ENCODE results near the gene UBXN11.

DNA sequence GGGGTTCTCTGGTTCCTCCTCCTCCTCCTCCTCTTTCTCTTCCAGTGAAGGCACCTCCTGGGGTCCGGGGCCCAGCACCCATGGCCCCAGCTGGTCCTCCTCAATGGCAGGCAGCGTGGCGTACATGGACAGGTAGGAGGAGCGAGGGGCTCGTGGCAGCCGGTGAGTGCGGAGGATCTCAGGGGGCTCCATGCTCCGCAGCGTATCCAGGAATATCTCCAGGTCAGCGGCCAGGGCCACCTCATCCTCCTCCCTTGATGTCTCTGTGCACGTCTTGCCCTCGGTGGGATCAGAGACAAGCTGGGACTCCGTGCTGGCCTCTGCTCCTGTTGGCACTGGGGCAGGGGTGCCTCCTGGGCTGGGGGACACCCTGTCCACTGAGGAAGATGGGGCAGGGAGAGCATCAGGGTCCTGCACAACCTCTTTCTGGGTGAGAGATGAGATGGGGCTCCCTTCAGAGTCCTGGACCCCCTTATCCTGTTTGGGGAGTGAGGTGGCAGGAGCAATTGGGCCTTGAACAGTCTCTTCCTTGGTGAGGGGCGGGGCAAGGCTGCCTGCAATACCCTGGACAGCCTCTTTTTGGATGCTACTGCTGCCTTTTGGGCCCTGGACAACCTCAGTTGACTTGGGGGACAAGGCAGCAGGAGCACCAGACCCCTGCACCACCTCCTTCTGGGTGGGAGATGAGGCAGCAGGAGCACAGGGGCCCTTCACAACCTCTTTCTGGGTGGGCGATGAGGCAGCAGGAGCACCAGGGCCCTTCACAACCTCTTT lies 37.9 kb upstream of the UBXN11 start:
- TF ChIP-seq TAF1 (IDR thresholded peaks at IDR 0.05; ENCODE audit: low read depth), result no peak
- TF ChIP-seq FOXM1 (IDR thresholded peaks at IDR 0.05; ENCODE audit: borderline replicate concordance, low read depth), result no peak
- no peak for TF ChIP-seq EP300 (IDR thresholded peaks at IDR 0.05; ENCODE audit: borderline replicate concordance)
- TF ChIP-seq, protein P1, sequence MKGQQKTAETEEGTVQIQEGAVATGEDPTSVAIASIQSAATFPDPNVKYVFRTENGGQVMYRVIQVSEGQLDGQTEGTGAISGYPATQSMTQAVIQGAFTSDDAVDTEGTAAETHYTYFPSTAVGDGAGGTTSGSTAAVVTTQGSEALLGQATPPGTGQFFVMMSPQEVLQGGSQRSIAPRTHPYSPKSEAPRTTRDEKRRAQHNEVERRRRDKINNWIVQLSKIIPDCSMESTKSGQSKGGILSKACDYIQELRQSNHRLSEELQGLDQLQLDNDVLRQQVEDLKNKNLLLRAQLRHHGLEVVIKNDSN (IDR thresholded peaks at IDR 0.05), result no peak
- no peak for TF ChIP-seq ZBTB7A (IDR thresholded peaks at IDR 0.05; ENCODE audit: low read depth)
- TF ChIP-seq YY1 (IDR thresholded peaks at IDR 0.05; ENCODE audit: low read depth), result no peak
- no peak for TF ChIP-seq CEBPB (IDR thresholded peaks at IDR 0.05)
- TF ChIP-seq, protein P2, sequence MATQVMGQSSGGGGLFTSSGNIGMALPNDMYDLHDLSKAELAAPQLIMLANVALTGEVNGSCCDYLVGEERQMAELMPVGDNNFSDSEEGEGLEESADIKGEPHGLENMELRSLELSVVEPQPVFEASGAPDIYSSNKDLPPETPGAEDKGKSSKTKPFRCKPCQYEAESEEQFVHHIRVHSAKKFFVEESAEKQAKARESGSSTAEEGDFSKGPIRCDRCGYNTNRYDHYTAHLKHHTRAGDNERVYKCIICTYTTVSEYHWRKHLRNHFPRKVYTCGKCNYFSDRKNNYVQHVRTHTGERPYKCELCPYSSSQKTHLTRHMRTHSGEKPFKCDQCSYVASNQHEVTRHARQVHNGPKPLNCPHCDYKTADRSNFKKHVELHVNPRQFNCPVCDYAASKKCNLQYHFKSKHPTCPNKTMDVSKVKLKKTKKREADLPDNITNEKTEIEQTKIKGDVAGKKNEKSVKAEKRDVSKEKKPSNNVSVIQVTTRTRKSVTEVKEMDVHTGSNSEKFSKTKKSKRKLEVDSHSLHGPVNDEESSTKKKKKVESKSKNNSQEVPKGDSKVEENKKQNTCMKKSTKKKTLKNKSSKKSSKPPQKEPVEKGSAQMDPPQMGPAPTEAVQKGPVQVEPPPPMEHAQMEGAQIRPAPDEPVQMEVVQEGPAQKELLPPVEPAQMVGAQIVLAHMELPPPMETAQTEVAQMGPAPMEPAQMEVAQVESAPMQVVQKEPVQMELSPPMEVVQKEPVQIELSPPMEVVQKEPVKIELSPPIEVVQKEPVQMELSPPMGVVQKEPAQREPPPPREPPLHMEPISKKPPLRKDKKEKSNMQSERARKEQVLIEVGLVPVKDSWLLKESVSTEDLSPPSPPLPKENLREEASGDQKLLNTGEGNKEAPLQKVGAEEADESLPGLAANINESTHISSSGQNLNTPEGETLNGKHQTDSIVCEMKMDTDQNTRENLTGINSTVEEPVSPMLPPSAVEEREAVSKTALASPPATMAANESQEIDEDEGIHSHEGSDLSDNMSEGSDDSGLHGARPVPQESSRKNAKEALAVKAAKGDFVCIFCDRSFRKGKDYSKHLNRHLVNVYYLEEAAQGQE (IDR thresholded peaks at IDR 0.05; ENCODE audit: low read depth), result no peak

All from Ishikawa (cell line).